Fibroblast of skin of left biceps (primary cell): ENCODE data around the gene OR2V2.
"Not testable (repeated sequence)": the region's sequence is repeated elsewhere in the genome, so short reads cannot be mapped to it uniquely, and the experiment has no call there.

Experiments used
- DNase-seq, 2 experiments: peaks; one replicate each; pipeline ENCODE4 v3.0.0-alpha.2; 2013; ENCODE audit warnings: low read depth in 2 of 2

OR2V2 gene

GRCh38 chr5:181146927-181147636, at the start of gene OR2V2:
Gene OR2V2, plus strand, starts transcription at chr5:181147586. Its CDS starts 7,357 bp downstream, at chr5:181154943.
- not testable (repeated sequence) for DNase-seq

GRCh38 chr5:181097759-181098491, 49.5 kb upstream of the OR2V2 start:
- not testable (repeated sequence) for DNase-seq

GRCh38 chr5:181098762-181099601, 48.4 kb upstream of the OR2V2 start:
- DNase-seq, result no peak

- no peak for DNase-seq
Observed at GRCh38 chr5:181099602-181100086, 47.7 kb upstream of the OR2V2 start.

GRCh38 chr5:181100121-181100875, 47.1 kb upstream of the OR2V2 start:
- DNase-seq, result no peak

- DNase-seq, result not testable (repeated sequence)
Observed at GRCh38 chr5:181101030-181101641, 46.2 kb upstream of the OR2V2 start.

GRCh38 chr5:181101930-181102674, 45.3 kb upstream of the OR2V2 start:
- DNase-seq, result not testable (repeated sequence)

- DNase-seq, result not testable (repeated sequence)
Observed at GRCh38 chr5:181104259-181104568, 43.2 kb upstream of the OR2V2 start.

- not testable (repeated sequence) for DNase-seq
Observed at GRCh38 chr5:181104606-181105390, 42.6 kb upstream of the OR2V2 start.

GRCh38 chr5:181105391-181106025, 41.9 kb upstream of the OR2V2 start:
- no peak for DNase-seq

GRCh38 chr5:181107699-181108098, 39.7 kb upstream of the OR2V2 start:
- DNase-seq, result no peak

GRCh38 chr5:181108578-181109165, 38.7 kb upstream of the OR2V2 start:
- no peak for DNase-seq

- no peak for DNase-seq
Observed at GRCh38 chr5:181109489-181110013, 37.8 kb upstream of the OR2V2 start.

- no peak for DNase-seq
Observed at GRCh38 chr5:181111010-181111409, 36.4 kb upstream of the OR2V2 start.

GRCh38 chr5:181112476-181112875, 34.9 kb upstream of the OR2V2 start:
- DNase-seq, result no peak

- not testable (repeated sequence) for DNase-seq
Observed at GRCh38 chr5:181113572-181113971, 33.8 kb upstream of the OR2V2 start.

GRCh38 chr5:181114284-181114843, 33.0 kb upstream of the OR2V2 start:
- no peak for DNase-seq
